ENCODE results near the gene SOX11.
"Not testable (repeated sequence)": the region's sequence is repeated elsewhere in the genome, so short reads cannot be mapped to it uniquely, and the experiment has no call there.

SOX11 gene

DNA sequence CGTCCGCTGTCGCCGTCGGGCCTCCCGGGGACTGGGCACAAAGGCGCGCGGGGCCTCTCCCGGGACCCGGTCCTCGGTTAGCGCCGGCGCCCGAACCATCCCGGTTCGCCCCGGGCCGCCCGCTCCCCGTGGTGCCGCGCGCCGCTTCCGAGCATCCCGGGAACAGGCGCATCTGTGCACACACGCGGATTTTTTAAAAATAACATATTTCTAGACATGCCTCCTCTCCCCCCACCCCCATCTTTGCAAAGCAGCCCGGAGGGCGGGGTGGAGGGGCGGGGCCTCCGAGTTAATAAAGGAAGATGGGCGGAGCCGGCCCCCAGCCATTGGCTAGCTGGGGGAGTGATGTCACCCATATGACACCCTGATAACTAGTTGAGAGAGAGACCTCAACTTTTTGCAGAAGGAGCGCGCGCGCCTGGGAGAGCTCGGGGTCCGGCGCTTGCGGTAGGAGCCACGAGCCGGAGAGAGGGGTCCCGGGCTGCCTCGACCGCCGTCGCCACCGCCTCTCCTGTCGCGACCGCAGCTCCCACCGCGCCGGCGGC, at the start of gene SOX11:
SOX11 (plus strand) TSS at position 400 of the 545 bp plus-strand sequence. CDS start 338 bp downstream, outside the sequence.
- no peak for DNase-seq

DNA sequence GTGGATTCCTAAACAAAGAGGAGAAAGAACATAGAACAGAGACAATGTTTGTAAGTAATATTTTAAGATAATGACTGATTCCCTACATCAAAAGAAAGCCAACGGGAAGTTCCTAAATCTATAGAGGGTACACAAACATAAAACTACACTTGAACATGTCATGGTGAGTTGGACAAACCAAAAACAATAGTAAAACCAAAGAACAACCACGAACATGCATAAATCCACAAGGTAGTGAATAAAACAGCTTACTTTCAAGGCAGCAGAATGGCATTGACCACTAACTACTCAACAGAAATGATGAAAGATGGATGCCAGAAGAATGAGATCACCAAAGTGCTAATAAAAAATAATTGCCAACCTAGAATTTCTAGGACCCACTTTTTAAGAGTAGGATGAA, 39.5 kb upstream of the SOX11 start:
- not testable (repeated sequence) for DNase-seq

GRCh38 chr2:5653756-5654155, 38.4 kb upstream of the SOX11 start:
- not testable (repeated sequence) for DNase-seq

DNA sequence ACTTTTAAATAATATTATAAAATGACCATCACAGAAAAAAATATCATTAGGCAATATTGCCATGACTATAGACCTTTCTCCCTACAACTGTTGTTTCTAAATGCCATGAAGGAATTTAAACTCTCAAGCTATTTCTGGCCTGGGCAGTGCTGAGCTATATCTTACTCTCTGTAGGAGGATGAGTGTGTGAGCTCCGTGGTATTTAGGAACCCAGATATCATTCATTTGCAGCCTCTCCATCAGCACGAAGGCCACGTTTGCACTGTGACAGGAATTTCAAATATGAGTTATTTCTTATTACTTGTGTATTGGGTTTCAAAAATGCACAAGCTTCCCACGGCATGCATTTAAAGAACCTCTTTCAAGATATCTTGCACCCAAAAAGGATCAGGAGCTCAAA, 35.0 kb upstream of the SOX11 start:
- no peak for DNase-seq

- no peak for DNase-seq
Observed at GRCh38 chr2:5660591-5660990, 31.6 kb upstream of the SOX11 start.

GRCh38 chr2:5661362-5661761, 30.8 kb upstream of the SOX11 start:
- DNase-seq = no peak

- no peak for DNase-seq
Observed at GRCh38 chr2:5664278-5664681, 27.9 kb upstream of the SOX11 start.

DNA sequence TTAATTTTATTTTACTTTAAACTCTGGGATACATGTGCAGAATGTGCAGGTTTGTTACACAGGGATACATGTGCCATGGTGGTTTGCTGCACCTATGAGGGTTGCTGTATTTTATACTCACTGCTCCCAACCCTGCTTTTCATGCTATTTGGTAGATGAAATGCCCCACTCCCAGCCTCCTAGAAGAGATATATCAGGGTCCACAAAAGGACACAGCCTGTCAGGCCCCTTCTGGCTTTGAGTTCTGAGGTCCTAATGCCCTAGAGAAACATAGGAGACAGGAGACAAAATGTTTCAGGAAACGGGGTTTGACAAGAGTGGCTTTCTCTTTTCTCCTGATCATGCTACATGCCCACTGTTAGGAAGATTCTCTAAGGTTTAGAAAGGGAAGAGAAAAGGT, 27.1 kb upstream of the SOX11 start:
- no peak for DNase-seq

DNA sequence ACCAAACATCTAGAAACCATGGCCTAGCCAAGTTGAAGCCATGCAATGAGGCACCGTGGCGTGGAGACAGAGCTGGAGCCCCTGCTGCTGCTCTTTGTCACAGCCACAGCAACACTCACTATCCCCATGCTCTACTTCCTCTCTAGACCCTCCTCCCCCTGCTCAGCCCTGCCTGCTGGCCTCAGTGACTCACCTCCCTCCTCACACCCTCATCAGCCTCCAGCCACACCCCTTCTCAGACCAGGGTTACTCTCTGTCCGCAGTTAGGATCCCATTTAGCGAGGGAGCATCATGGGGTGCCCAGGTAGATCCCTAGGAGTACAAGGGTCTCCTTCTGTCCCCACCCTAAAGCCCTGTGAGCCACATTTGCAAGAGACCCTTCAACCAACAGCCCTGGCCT, 25.4 kb upstream of the SOX11 start:
- DNase-seq = peak; percentile 1

DNA sequence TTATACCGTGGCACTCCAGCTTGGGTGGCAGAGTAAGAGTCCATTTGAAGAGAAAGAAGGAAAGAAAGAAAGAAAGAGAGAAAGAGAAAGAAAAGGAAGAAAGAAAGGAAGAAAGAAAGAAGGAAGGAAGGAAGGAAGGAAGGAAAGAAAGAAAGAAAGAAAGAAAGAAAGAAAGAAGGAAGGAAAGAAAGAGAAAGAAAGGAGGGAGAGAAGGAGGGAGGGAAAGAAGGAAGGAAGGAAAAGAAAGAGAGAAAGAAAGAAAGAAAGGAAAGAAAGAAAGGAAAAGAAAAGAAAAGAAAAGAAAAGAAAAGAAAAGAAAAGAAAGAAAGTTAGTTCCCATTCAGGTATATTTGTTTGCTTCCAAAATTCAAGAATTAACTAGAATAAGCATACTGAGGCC, 24.5 kb upstream of the SOX11 start:
- not testable (repeated sequence) for DNase-seq

- DNase-seq = no peak
Observed at GRCh38 chr2:5668682-5669250, 23.4 kb upstream of the SOX11 start.

- no peak for DNase-seq
Observed at GRCh38 chr2:5672749-5673144, 19.4 kb upstream of the SOX11 start.

DNA sequence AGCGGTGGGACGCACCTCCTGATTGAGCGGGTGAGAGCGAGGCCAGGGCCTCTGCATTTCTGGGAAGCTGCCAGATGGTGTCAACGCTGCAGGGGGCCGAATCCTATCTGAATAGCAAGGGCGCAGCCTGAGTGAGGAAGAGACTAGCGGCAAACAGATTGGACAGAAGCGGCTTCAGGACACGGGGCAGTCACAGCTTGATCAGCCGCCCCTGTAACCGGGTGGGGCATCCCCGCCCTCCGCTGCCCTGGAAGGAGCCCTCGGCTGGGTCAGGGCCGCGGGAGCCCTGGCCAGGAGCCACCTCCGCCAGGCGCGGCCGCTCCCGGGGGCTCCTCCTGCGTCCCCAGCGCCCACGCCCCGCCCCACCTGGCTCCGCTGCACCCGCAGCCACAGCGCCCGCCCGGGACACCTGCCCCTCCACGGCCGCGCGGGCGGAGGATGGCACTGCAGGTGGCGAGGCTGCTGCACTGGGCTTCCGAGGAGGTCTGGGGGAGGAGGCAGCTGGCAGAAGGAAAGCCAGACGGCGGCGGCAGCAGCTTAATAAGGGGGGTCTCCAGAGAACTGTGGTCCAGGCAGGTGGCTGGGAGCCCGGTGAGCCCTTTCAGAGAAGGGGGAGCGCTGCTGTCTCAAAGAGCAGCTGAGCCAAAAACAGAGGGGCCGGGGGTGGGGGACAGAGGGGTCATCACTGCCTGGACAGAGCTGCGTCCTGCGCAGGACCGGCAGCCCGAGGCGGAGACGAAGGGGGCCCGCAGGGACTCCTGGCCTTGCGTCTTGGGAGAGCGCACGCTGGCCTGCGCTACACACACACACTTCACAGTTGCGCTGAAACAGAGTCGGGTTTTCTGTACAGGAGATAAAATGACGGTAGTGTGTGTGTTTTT, 18.8 kb upstream of the SOX11 start:
- no peak for DNase-seq

GRCh38 chr2:5674026-5674340, 18.2 kb upstream of the SOX11 start:
- DNase-seq = no peak

- DNase-seq = no peak
Observed at GRCh38 chr2:5677133-5677532, 15.1 kb upstream of the SOX11 start.

- no peak for DNase-seq
Observed at GRCh38 chr2:5683471-5683870, 8.7 kb upstream of the SOX11 start.

GRCh38 chr2:5685225-5685624, 7.0 kb upstream of the SOX11 start:
- no peak for DNase-seq

DNA sequence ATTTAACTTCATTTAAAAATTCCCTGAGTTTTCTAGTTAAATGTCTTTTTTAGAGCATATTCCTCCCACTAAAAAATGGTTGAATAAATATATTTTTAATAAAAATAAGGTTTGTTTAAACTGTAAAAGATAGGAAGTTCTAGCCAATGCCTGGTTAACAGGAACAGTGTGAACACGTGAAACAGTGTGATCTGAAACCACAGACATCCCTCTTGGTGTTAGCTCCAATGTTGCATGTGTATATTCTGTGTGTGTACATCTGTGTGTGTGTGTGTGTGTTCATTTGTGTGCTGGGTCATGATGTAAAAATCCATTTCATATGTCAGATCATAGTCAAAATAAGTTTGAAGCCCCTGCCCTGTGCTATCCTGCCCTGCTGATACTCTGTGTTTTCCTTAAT, 6.1 kb upstream of the SOX11 start:
- no peak for DNase-seq

GRCh38 chr2:5686536-5686935, 5.6 kb upstream of the SOX11 start:
- DNase-seq = no peak

GRCh38 chr2:5689750-5690149, 2.4 kb upstream of the SOX11 start:
- no peak for DNase-seq

DNA sequence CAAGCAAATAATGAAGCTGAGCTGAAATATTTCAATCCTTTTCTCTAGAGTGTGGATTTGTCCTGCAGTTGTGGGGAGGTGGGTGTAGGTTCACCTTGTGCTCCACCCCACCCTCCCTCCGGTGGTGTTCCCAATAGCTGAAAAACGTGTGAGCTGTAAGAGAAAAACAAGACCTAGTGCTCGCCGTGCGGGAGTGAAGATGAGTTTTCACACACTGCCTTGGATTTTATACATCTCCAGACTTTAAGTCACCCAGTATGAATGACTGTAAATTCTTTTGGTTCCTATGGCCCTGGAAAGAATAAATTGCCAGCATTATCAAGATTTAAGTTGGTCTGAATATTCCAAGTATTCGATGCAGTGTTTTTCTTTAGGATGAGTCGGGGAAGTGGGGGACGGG, 1.9 kb upstream of the SOX11 start:
- DNase-seq = no peak

DNA sequence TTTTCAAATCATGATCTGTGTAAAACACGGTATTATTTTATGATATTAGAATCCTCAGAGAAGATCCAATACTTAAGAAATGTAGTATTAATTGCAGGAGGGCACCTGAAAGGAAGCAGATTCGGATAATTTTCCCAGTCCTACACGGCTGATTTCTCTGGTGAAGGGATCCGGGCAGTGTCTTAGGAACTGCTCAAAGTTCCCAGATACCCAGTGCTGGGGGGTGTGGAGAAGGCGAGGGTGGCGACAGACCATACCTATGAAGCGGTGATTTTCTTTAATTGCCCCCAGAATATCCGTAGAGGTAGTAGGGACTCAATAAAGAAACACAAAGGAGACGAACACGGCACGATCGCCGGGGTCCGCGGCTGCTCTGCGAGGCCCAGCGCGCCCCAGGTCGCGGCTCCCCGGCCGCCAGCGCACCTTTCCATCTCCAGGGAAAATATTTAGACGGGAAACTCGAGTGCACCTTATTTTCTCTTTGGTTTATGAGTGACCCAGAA, 1.4 kb upstream of the SOX11 start:
- no peak for DNase-seq

DNA sequence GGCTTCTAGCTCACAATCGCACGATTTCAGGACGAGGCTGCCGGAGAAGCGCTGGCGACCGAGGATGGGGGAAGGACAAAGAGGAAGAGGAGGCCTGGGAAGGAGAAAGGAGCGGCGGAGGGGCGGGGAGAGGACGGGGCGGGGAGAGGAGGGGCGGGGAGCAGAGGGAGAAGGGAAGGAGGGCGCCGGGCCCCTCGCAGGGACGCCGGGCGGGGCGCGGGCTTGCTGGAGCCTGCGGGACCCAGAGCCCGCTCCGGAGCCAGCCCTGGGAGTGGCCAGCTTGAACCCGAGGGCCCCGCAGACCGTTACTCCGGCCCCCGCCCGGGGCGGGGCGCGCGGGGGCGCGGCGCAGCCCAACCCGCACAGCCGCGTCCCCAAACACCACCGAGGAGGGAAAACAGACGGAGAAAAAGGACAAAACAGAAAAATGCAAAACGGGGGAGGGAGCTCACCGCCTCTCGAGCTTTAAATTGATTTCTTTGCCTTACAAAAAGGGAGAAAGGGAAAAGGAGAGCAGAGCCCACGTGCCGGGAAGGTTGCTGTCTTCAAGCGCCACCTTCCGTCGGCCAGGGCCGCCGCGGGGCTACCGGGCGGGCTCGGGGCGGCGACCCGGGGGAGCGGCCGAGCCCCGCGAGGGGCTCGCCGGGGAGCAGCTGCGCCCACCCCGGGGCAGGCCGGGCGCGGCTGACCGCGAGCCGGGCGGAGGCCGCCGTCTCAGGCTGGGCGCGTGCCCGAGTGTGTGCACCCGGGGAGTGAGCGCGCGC, 781 bp upstream of the SOX11 start:
- DNase-seq = no peak

Measured in OCI-M1 (cell line).